GM11168 (cell line): ENCODE measurements around the gene ACO2.
"Not testable (repeated sequence)": the region's sequence is repeated elsewhere in the genome, so short reads cannot be mapped to it uniquely, and the experiment has no call there.

Experiments used
- in situ Hi-C: fragments of 300-500 bp; cut with MboI; formaldehyde crosslinking; loops from one replicate; pipeline ENCODE4 v1.12.0; 2022; ENCODE audit warnings: low sequenced_read_pairs; ENCODE audit not compliant: unreplicated experiment

ACO2 gene

DNA sequence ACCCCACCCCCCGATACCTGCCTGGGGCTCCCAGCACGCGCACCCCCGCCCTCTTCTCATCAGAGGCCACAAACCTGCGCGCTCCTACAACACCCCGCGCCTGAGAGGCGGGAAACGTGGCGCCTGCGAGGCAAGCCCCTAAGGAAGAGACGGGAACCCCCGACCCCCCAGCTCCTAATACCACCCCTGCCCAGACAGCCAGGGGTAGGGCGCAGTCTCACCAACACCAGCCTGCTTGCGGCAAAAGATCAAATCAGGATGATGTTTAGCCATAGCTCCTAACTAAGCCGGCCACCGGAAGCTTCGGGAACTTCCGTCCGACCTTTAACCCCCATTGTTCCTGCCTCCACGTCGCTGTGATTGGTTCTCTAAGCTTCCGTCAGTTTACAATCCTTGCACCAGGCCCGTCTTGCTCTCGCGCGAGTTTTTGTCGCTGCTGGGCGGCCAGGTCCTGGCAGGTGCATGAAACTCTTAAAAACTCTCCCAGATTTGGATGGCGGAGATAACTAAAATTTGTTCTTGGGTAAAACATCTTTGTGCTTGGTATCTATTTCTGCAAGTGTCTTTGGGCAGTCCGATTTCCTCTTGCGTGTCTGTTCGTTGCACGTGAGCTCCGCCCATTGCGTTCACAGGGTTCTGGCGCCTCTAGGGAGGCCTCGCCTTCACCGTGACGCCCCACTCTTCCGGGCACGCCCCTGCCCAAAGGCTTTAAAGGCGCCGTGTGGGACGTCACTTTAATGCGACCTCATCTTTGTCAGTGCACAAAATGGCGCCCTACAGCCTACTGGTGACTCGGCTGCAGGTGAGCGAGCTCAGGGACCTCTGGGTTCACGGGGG, at the start of gene ACO2, which contains the start of gene PHF5A:
Gene ACO2, plus strand, starts transcription at position 737 of the 837 bp plus-strand sequence. Its CDS starts 30 bp downstream, at position 767.
Gene PHF5A, minus strand, starts transcription at position 312 of the 837 bp plus-strand sequence. Its CDS starts 39 bp downstream, at position 273.
- in situ Hi-C loops, result no loop called here

DNA sequence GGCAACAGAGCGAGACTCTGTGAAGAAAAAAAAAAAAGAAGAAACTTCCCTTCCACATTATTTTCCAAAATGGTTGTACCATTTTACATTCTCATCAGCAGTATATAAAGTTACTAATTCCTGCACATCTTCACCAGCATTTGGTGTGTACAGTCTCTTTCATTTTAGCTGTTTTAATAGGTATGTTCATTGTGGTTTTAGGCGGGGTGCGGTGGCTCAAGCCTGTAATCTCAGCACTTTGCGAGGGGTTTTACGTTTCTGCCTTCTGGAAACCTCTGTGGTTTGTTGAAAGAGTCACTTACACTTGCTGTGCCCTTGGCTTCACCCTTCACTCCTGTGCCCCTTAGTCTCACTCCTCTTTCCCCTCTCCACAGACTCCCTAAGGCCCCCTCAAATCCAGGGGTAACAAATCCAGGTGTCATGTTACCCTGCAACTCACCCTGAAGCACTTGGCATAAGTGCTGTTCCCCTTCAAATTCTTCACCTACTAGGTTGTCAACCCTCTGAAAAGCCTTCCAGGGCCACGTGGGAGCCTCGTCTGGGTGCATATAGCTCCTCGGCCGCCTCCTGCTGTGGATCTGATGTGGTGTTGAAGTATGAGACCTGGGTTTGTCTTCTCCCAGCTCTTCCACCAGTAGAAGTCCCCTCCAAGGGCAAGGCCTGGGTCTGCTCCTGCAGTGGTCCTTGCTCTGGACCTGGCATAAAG, 43.1 kb upstream of the ACO2 start:
- in situ Hi-C loops, result no loop called here

DNA sequence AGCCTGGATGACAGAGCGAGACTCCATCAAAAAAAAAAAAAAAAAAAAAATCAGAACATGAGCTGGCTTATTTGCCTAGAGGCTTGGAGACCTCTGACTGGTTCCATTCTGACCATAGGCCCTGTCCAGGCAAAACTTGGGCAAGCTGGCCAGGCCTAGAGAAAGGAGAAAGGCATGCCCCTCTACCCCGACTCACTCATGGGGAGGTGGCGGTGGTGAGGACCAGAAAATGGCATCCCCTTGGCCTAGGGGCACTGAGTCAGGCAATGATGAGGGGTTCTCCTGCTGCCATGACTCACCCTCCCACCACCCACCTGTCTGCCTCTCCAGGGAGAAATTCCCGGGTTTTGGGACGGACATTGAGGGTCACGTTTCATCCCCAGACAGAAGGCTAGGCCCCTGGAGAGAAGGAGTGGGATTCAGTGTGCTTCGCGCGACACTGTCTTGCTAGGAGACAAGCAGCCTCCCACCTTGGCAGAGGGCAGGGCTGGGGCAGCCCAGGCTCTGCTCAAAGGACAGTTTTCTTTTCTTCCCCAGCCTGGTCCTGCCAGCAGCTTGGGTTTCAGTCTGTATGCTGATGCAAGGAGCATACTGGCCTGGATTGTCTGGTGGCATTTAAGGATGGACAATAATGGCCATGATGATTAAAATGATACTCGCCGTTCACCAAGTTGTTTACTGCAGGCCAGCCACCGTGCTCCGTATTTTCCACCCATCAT, 39.5 kb upstream of the ACO2 start:
- in situ Hi-C loops, result no loop called here

DNA sequence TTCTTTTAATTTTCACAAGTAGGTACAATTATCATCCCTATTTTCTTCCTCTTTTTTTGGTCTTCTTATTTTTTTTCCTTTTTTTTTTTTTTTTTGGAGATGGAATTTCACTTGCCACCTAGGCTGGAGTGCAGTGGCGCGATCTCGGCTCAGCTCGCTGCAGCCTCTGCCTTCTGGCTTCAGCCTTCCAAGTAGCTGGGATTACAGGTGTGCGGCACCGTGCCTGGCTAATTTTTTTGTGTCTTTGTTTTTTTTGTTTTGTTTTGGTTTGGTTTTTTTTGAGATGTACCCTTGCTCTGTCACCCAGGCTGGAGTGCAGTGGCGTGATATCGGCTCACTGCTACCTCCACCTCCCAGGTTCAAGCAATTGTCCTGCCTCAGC, 39.0 kb upstream of the ACO2 start:
- in situ Hi-C loops, result no loop called here

DNA sequence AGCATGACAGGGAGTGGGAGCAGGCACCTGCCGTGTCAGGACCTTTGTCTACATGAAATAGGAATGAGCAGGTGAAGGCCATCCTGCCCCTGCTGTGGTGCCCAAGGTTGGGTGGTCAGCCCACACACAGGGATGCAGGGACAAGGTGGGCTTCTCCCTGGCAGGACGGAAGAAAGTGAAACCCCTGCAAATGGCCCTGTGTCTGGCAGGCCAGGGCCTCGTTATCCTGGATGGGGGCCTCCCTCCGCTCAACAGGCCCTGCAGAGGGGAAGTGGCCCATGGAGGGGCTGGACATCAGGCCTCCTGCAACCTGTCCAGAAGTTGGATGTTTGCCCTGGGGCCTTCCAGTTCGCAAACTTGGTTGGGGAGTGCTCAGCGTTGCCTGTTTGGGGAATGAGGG, 37.3 kb upstream of the ACO2 start:
- in situ Hi-C loops, result no loop called here

DNA sequence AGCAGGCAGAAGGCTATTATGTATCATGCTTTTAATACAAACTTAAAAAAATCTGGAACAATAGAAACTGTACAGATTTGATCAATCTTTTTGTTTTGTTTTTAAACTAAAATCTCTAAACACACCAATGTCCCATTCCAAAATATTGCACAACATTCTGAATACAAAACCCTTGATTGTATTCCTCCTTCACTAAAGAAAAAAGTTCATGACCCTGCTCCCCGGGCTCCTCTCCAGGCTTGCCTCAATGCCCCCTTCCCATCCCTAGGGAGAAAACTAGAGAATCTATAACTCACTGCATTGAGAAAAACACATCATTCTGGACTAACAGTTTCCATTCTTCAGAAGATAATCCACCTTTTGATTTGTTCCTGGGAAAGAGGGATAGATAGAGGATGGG, 35.4 kb upstream of the ACO2 start:
- in situ Hi-C loops, result not testable (repeated sequence)

DNA sequence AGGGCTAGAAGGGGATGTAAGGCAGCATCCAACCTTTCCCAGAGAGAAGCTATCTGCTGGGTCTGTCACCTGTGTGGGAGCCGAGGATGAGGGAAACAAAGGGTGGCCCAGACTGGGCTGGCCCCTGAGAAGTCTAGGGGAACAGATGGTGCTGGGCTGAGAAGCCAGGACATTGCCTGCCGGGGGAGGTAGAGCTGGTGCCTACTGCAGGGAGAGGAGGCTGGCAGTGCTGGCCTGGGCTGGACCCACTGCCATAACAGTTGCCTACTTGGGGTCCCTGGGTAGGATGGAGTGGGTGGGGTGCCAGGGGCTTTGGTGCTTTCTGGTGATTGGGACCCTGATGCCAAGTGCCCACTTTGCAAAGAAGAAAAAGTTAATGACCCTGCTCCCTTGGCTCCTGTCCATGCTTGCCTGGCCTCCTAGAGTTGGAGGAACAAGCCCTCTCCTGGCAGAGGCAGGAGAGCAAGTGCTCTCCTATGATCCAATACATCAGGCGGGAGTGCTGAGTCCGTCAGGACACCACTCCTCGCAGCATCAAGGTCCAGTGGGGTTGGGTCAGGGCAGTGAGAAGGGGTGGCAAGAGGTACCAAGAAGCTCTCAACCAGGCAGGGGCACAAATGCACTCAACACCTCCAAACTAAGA, 34.4 kb upstream of the ACO2 start:
- in situ Hi-C loops, result not testable (repeated sequence)

DNA sequence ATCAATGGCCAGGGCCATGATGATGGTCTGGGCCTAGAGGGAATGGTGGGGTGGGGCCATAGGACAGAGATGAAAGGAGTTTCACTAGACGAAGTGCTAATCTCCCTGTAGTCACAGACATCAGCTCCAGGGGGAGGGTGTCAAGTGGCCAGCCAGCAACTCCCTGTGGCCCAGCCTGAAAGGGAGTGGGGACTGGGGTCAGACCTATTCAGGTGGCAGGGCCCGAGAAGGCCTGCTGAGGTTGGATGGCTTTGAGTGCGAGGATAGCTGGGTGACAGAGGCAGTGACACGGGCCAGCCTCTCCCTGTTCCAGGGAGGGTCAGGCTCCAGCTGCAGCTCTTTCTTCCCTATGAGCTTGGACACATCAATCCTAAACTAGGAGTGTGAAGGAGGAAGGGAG, 33.4 kb upstream of the ACO2 start:
- in situ Hi-C loops, result no loop called here

DNA sequence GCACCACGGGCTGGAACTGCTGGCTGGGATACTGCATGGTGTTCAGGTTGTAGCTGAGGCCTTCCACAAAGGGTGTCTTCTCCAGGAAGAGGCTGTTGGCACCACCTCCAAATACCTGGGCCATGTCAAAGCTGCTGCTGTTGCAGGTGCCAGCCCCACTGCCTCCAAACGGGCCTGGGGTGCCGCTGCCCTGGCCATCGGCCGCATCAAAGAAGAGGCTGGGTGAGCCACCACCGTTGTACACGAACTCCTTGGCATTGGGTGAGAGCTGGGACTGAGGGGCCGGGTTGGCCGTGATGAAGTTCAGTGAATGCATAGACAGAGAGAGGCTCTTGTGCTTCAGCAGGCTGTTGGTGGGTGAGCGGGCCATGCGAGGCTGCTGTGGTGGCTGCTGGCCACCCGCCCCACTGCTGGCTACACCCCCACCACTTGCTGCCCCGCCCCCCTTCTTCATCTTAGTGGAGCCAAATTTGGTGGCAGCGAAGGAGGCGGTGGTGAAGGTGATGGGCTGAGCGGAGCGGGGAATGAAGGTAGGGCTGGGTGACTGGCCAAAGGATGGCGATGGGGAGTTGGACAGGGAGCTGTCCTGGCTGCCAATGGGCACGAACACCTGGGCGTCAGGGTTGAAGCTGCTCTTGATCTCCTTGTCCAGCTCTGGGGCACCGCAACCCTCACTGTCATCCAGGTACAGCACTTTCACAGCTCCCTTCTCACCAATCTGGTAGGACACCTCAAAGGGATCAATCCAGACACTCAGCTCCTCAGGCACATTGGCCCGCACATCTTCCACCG, 32.4 kb upstream of the ACO2 start:
- in situ Hi-C loops, result no loop called here

DNA sequence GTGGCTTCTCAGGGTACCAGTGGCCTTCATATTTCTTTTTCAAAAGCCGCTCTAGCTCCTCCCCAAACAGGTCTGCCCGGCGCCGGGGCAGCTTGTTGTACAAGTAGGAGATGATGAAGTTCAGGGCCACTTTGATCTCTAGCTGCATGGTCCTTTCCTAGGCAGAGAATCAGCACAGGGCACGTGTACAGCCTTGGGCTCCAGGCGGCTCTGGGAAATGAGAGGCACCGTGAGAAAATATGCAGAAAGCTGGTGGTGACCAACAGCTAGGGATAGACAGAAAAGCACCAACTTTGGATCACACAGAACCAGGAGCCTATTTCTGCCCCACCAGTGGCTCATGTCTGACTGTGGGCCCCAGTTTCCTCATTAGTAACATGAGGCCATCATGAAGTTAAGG, 31.7 kb upstream of the ACO2 start:
- in situ Hi-C loops, result no loop called here

DNA sequence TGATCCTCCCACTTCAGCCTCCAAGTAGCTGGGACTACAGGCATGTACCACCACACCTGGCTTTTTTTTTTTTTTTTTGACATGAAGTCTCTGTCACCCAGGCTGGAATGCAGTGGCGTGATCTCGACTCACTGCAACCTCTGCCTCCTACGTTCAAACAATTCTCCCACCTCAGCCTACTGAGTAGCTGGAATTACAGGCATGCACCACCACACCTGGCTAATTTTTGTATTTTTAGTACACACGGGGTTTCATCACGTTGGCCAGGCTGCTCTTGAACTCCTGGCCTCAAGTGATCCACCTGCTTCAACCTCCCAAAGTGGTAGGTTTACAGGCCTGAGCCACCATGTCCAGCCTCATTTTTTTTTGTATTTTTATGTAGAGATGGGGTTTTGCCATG, 28.4 kb upstream of the ACO2 start:
- in situ Hi-C loops, result not testable (repeated sequence)

DNA sequence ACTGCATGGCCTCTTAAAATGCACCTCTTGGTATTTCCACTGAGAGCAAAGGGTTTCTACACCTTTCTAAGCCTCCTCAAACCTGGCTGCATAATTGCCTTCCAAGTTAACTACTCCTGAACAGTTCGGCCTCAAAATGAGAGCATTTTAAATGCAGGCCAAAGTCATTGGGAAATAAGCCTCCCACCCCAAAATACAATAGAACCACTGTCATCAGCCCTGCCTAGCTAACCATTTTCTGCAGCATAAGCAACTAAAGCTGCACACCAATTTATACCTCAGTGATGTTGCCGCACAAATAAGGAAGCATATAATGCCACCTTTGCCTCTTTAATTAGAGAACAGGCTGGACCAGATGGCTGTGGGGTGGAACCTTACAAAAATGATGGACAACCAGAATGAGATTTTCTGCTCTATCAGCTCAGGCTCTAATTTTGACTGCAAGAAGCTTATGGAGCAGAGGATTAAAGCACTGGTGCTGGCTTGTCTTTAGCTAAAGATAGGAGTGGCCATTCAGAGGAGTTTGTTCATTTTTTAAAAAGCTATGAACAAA, 26.6 kb upstream of the ACO2 start:
- in situ Hi-C loops, result no loop called here

DNA sequence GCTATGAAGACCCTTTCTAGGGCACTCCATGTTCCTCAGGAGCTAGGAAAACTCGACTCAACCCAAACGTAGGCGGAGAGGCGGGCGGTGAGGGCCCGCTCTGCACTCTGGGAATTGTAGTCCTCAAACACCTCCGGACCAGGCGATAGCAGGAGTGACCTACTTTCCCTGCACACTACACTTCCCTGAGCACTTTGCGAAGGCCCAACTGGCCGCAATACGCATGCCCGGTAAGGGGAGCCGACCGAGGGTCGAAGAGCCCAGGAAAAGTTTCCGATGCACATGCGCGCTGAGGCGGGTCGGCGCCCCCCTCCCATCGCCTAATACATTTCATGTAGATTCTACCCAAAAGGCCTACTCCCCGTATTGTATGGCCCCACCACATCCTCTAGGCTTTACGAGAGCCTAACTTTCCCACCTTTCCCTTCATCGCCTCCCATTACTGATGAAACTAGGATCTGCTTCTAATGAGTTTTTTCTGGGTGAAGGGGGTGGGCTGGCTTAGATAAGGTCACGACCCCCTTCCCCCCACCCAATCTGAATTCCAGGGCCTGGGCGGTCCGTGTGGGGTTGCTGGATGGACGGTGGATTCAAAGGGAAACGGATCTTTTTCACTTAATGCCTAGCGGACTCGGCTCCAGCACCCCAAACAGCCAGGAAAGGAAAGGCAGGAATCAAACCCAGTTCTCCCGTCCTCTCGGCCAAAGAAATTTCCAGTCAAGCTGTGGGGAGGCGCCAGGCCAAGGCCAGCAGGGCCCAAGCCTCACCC, 24.4 kb upstream of the ACO2 start:
- in situ Hi-C loops, result no loop called here

DNA sequence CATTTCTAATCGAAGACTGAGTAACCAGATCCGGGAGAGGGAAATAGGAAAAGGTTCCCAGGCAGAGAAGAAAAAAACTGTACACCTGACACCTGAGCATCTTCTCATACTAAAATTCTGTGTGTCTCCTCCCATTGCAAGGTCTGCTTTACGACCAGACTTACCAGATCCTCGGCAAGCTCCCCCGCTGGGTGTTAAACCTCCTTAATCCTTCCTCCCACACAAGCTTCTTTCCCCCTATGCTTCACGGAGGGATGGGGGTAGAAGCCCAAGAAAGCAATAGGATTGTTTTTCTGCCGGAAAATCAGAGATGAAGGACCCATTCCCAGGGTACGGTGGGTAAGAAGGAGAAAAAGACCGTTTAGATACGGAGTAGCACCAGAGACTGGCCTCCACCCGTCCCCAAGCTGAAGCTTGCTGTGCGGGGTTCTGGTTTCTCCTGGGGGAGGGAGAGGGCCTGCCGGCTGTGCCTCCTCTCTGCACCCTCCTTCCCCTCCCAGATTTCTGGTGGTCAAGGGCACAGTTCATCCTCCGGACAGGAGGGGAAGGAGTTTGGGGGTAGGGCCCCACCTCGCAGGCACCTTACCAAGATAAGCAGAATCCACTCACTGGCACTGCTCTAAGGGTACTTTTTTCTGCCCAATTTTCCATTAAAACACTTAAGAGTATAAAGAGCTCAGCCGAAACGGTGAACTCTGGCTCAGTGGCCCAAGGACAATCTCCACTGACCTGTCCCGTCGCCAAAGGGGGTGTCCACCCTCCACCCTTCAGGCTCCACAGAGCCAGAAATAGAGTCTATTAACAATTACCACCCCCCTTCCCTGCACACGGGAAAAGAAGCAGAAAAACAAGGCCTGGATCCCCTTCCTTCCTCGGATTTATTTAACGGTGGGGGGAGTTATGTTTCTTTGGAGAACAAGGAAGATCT, 23.5 kb upstream of the ACO2 start:
- in situ Hi-C loops, result no loop called here

DNA sequence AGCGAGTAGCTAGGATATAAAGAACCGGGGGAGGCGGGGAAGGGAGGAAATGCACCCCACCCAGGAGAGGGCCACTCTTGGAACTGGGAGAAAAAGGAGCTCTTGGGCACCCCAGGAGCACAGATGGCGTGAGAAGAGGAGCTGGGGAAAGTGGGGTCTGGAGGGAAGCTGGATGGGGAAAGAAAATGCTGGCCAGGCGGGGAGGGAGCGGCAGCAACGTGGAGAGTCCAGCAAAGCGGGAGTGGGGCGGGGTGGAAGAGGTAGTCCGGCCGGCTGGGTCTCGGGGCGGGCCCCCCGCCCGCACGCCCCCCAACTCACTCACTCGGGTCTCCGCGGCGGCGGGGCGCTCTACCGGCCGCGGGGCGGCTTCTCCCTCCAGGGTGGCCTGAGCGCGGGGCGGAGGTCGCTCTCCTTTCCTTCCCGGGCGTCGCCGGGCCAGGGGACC, 22.8 kb upstream of the ACO2 start:
- in situ Hi-C loops, result no loop called here

DNA sequence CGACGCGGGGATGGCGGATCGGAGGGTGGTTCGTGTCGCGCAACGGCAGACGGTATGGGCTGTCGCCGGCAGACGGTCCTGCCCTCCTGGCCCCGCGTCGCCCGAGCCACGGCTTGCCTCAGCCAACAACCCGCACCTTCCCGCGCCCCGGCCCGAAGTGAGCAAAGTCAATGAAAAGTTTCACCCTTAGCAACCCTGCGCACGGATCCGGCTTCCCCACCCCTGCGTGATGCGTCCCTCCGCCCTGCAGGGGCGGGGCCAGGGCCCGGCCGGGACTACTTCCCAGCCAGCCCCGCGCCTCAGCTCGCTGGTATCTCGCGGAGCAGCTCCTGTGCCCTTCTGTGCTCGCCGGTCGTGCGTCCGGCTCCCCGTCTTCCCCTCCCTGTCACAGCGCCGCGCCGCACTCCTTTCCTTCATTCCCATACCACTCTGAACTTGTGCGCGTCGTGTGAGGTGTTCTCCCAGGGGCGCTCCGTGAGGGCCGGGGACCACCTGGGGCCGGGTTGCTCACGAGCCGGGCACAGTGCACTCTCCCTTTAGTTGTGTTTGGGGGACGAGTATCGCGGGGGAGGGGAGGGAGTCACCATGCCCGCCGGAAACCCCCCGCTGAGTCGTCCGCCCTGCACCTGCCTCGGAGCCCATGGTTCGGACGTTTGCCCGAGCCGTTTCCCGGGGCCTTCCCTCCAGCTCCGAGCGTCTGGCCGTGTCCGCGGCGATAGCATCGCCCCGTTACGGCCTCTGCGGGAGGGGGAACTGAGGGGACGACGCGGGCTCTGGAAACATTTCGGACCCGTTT, 22.1 kb upstream of the ACO2 start, which contains the start of gene TOB2:
Gene TOB2, minus strand, starts transcription at position 163 of the 796 bp plus-strand sequence. CDS start 9,456 bp downstream, outside the sequence.
- in situ Hi-C loops, result no loop called here
